GM21529 (cell line): Measurements from ENCODE around the gene GOSR2.
"Not testable (repeated sequence)": the region's sequence is repeated elsewhere in the genome, so short reads cannot be mapped to it uniquely, and the experiment has no call there.

Source experiments
- ATAC-seq: cut with Tn5 transposase; IDR thresholded peaks from one replicate; pipeline ENCODE4 v1.9.1; 2021; ENCODE audit not compliant: unreplicated experiment

GOSR2 gene

DNA sequence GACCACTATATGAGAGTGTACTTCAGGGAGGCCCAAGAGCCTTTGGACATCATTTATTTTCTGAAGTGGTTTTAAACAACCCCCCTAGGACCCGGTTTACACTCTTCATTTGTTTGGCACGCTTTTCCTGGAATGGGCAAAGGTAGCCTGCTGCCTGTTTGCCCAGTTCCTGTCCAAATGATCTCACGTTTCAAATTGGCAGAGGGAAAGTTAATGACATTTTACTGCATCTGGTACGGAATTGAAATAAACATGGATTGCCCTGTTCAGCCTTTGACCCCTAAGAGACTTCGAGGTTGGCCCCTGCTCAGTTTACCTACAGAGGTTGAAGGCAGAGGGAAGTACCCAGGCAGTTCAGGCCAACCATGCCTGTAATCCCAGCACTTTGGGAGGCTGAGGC is 61.9 kb downstream of the GOSR2 start:
- ATAC-seq = no peak

DNA sequence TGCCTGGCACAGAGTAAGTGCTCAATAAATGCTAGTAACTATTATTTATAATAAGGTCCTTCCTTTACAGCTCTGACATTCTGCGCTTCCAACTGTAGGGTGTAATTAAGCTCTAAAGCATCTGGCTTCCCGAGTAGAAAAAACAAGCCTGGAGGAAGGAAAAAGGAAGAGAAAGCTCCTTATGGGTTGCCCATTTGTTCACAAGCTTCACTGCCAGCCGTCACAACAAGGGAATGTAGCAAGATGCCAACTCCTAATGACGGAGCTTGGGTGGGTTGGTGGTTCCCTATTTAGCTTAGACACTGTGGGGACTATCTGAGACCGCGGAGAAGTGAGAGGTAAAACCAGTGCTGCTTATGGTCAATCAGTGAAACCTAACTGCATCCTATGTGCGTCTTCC is 63.4 kb downstream of the GOSR2 start:
- no peak for ATAC-seq

DNA sequence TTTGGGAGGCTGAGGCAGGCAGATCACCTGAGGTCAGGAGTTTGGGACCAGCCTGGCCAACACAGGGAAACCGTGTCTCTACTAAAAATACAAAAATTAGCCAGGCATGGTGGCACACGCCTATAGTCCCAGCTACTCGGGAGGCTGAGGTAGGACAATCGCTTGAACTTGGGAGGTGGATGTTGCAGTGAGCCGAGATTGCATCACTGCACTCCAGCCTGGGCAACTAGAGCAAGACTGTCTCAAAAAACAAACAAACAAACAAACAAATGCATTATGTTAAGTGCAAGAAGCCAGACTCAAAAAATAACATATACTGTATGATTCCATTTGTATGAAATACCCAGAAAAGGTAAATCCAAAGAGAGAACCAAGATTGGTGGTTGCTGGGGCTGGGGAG is 65.0 kb downstream of the GOSR2 start:
- ATAC-seq = not testable (repeated sequence)

DNA sequence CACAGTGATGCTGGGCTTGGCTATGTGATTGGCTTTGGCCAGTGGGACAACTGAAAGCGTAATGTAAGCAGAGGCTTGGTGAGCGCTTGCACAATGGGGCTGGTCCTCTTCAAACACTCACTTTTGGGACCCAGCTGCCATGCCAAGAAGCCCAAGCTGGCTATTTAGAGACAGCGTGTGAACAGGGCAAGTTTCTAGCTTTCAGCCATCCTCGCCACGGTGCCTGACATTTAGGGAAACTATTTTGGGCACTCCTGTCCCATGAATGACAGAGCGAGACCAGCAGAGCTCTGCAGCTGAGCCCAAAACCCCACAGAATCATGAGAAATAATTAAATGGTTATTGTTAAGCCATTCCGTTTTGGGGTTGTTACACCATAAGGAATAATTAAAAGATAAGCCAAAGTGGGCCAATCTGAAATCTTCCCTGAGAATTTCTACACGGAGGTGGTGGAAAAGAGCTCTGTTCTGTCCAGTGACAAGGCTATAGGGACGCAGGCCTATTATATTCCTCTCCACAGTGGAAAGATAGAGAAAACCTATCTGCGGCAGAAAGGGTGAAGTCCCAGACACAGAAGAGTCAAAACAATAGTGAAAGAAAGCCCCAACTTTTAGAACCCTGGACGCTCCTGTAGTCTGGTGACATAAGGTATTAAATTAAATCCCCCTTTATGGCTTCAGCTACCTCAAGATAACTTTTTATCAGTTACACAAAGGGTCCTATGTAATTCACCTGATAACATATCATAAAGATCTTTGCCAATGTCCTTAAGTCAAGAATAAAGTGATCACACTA is 66.9 kb downstream of the GOSR2 start:
- ATAC-seq = no peak

DNA sequence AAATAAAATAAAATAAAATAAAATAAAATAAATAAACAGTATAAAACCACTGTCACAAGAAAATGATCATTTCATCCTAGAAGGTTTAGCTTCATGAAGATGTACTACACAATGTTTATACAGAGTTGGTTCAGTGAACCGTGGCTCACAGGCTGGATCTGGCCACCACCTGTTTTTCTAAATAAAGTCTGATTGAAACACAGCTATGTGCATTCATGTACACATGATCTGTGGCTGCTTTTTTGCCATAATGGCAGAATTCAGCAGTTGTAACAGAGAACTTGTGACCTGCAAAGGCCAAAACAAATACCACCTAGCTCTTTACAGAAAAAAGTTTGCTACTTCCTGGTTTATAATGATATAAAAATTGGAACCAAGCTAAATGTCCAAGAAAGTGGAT is 68.7 kb downstream of the GOSR2 start:
- no peak for ATAC-seq
